Astrocyte of the spinal cord (primary cell): Measurements from ENCODE around the gene KIF26A.

Source experiments
- DNase-seq: peaks from one replicate; pipeline ENCODE4 v3.0.0; 2011; ENCODE audit warnings: low read depth, low spot score
- H3K4me3 ChIP-seq: 2 replicates; pipeline ENCODE4 v1.5.1; 2011; ENCODE audit warnings: low read depth, mild to moderate bottlenecking, low read length, moderate library complexity
- in situ Hi-C: cut with HindIII; loops from 2 replicates; pipeline ENCODE4 v1.10.0; 2017; ENCODE audit warnings: low sequenced_read_pairs
- TF ChIP-seq, protein P1 (sequence below): IDR thresholded peaks from 2 replicates; pipeline ENCODE4 v1.5.1; 2012; ENCODE audit warnings: low read depth, mild to moderate bottlenecking, low read length, inconsistent platforms

Gene KIF26A

GRCh38 chr14:104158827-104159798 lies 20.7 kb downstream of the KIF26A start:
- DNase-seq = no peak
- TF ChIP-seq, protein P1, sequence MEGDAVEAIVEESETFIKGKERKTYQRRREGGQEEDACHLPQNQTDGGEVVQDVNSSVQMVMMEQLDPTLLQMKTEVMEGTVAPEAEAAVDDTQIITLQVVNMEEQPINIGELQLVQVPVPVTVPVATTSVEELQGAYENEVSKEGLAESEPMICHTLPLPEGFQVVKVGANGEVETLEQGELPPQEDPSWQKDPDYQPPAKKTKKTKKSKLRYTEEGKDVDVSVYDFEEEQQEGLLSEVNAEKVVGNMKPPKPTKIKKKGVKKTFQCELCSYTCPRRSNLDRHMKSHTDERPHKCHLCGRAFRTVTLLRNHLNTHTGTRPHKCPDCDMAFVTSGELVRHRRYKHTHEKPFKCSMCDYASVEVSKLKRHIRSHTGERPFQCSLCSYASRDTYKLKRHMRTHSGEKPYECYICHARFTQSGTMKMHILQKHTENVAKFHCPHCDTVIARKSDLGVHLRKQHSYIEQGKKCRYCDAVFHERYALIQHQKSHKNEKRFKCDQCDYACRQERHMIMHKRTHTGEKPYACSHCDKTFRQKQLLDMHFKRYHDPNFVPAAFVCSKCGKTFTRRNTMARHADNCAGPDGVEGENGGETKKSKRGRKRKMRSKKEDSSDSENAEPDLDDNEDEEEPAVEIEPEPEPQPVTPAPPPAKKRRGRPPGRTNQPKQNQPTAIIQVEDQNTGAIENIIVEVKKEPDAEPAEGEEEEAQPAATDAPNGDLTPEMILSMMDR = no peak
- in situ Hi-C loops = no loop called here
- no peak overlapping the region for H3K4me3 ChIP-seq

- TF ChIP-seq, protein P1 = no peak
- no peak overlapping the region for H3K4me3 ChIP-seq
- DNase-seq = no peak
- in situ Hi-C loops = no loop called here
These were observed 21.6 kb downstream of the KIF26A start for GRCh38 chr14:104159990-104160389.

GRCh38 chr14:104161602-104162367 lies 23.4 kb downstream of the KIF26A start:
- in situ Hi-C loops = no loop called here
- no peak for DNase-seq
- H3K4me3 ChIP-seq = no peak overlapping the region
- TF ChIP-seq, protein P1 = no peak

GRCh38 chr14:104162495-104162894 lies 24.1 kb downstream of the KIF26A start:
- TF ChIP-seq, protein P1 = no peak
- H3K4me3 ChIP-seq = no peak overlapping the region
- DNase-seq = no peak
- in situ Hi-C loops = no loop called here

DNA sequence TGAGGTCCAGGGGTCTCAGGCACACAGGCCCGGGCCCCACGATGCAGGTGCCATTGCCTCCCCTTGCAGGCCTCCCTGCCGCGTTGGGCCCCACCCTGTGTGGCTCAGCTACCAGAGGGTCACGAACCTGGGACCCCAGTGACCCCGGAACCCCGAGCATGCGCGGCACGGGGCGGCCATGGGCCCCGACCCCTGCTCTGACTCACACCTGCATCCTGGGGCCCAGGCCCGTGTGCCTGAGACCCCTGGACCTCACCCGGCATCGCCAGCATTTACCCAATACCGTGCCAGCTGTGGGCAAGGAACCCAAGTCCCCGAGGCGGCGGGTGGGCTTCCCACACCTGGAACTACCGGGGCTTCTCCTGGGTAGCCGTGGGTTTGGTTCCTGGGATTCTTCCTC lies 25.2 kb downstream of the KIF26A start:
- DNase-seq = no peak
- TF ChIP-seq, protein P1 = no peak
- H3K4me3 ChIP-seq = no peak overlapping the region
- in situ Hi-C loops = no loop called here

DNA sequence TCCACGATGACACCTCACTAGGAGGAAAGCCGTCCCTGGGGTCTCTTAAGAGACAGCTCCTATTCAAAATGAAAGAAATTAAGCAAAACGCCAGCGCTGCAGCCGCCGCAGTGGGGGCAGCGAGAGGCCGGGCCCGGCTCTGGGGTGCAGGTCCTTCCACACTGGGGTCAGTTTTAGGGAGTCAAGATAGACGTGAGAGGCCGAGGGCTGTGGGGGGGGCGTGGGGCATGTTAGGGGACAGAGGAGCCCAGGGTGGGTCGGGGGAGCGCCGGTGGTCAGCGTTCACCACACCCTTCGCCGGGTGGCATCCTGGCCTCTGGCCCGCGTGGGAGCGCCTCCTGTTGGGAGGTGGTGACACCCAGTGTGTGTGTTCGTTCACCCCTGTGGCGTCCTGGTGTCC lies 25.7 kb downstream of the KIF26A start:
- TF ChIP-seq, protein P1 = no peak
- in situ Hi-C loops = no loop called here
- H3K4me3 ChIP-seq = no peak overlapping the region
- DNase-seq = no peak
